UCSD-AML1 (cell line): Measurements from ENCODE around the gene ARHGEF38.
"Not testable (repeated sequence)": the region's sequence is repeated elsewhere in the genome, so short reads cannot be mapped to it uniquely, and the experiment has no call there.

Source experiments
- DNase-seq: peaks from one replicate; lab custom pipeline; 2025; ENCODE audit not compliant: unreplicated experiment; lab: John Stamatoyannopoulos, UW

Gene ARHGEF38

GRCh38 chr4:105710012-105710600 lies 157.7 kb downstream of the ARHGEF38 start:
- no peak for DNase-seq

- no peak for DNase-seq
These were observed 158.3 kb downstream of the ARHGEF38 start for GRCh38 chr4:105710678-105711077.

DNA sequence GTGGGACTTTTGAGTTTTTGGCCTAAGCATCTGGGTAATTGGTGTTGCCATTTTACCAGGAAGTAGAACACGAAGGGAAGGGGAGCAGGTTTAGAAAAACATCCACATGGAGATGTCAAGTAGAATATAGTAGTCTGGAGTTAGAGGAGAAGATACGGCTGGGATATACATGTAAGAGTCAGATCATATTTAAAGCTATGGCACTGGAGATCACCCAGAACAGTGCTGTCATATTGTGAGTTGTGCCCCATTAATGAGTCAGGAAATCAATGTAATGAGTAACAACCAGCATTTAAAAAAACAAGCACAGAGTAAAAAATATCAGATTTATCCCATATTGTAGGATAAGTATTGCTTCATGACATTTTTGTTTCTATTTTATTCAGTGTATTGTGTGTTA lies 160.3 kb downstream of the ARHGEF38 start:
- DNase-seq, result no peak

DNA sequence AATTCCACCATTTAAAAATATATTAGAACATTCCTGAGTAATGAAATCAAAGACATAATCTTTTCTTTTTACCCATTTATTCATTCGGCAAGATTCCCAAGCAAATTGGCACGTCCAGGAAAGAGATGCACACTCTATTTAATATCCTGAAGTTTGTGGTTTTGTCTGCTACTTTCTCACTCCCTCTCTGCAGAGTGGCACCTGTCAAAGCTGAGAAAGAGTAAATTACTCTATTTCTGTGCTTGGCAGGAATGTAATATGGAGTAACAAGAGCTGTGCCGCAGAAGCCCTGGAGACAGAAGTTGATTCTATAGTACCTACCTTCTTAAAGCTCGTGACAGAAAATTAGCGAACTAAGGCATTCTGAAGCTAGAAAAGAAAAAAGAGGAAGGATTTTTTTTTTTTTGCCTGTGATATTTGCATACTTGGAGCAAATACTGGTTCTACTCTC lies 161.7 kb downstream of the ARHGEF38 start:
- DNase-seq, result peak; percentile 11

- DNase-seq, result no peak
These were observed 162.5 kb downstream of the ARHGEF38 start for GRCh38 chr4:105714932-105715331.

DNA sequence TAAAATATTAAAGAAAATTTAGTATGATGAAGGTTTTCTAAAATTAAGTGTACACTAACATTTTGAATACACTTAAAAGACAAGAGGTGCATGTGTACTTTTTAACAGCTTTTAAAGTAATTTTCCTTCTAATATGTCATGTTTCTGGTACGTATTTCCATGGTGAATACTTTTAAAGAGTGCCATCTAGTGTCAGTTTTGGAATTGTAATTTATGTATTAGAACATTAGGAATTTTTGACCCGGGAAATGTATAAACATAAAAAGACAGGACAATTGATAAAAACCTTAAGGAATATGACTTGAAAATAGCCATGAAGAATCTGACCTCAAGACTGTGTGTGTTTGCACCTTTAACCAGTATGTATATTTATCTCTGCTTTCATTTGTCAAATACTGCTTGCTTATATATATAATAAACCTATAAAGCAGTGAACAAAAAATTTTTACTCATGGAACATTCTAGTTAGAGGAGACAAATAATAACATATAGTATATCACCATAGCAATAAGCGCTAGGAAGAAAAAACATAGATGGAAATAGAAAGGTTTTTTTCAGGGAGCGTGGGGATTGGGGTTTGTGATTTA lies 163.4 kb downstream of the ARHGEF38 start:
- no peak for DNase-seq

DNA sequence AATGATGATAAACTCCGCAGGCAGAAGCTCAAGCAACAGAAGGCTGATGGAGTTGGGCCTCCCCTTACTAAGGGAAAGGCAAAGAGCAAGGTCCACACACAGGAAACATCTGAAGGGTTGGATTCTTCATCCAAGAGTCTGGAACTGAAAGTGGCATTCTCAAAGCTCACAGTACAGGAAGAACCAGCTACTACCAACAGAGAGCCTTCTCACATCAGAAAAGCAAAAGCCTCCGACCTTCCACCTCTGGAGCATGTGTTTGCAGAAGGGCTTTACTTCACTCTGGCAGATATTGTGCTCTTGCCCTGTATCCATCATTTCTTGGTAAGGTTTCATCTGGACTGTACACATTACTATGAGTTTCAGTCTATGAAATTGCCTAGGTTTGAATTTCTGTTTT lies 166.8 kb downstream of the ARHGEF38 start:
- no peak for DNase-seq

DNA sequence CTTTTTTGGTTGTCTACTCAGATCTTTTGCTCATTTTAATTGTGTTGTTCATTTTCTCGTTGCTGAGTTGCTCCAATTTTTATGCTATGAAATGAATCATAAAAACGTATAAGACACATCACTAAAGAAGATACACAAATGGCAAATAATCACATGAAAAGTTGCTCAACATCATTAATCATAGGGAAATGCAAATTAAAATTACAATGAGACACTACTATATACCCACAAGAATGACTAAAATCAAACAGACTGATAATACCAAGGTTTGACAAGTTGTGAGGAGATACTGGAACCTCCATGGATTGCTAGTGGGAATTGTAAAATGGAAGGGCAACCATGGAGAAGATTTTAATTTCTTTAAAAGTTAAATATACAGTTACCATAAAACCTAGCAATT lies 173.2 kb downstream of the ARHGEF38 start:
- DNase-seq, result no peak

- DNase-seq, result not testable (repeated sequence)
These were observed 177.5 kb downstream of the ARHGEF38 start for GRCh38 chr4:105729895-105730294.
